Stomach (tissue), 4 donors: ENCODE measurements around the gene FAM8A1.

Experiments used
- POLR2A ChIP-seq, 4 donors: fragments of 450-650 bp; IDR thresholded peaks; one replicate each; pipeline ENCODE4 v1.6.1; 2016; ENCODE audit warnings: antibody characterized with exemption in 4 of 4, control low read depth in 2 of 4, mild to moderate bottlenecking in 1 of 4, moderate library complexity in 1 of 4
- TF ChIP-seq, protein P1 (sequence below), 7 experiments: fragments of 450-650 bp in 4 of 7; fragments of 200-600 bp in 3 of 7; sonication (generic) in 3 of 7; IDR thresholded peaks; one replicate each; pipeline ENCODE4 v1.5.1; 2016 to 2019; ENCODE audit warnings: antibody characterized with exemption in 7 of 7, control low read depth in 2 of 7, mild to moderate bottlenecking in 1 of 7

- TF ChIP-seq, protein P1, sequence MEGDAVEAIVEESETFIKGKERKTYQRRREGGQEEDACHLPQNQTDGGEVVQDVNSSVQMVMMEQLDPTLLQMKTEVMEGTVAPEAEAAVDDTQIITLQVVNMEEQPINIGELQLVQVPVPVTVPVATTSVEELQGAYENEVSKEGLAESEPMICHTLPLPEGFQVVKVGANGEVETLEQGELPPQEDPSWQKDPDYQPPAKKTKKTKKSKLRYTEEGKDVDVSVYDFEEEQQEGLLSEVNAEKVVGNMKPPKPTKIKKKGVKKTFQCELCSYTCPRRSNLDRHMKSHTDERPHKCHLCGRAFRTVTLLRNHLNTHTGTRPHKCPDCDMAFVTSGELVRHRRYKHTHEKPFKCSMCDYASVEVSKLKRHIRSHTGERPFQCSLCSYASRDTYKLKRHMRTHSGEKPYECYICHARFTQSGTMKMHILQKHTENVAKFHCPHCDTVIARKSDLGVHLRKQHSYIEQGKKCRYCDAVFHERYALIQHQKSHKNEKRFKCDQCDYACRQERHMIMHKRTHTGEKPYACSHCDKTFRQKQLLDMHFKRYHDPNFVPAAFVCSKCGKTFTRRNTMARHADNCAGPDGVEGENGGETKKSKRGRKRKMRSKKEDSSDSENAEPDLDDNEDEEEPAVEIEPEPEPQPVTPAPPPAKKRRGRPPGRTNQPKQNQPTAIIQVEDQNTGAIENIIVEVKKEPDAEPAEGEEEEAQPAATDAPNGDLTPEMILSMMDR (IDR thresholded peaks at IDR 0.05): no peak
- no peak for TF ChIP-seq POLR2A (IDR thresholded peaks at IDR 0.05)
Observed at GRCh38 chr6:17648745-17649144, 48.6 kb downstream of the FAM8A1 start.
